C4-2B (cell line): ENCODE results near the gene TRIP6.

Source experiments
- CTCF ChIP-seq: fragments of 450-650 bp; conservative IDR thresholded peaks from 2 replicates; pipeline ENCODE4 v1.5.1; 2017; ENCODE audit warnings: mild to moderate bottlenecking
- ZFX ChIP-seq: fragments of 450-650 bp; IDR thresholded peaks from 2 replicates; pipeline ENCODE4 v1.6.1; 2017

- TF ChIP-seq CTCF (no peak), ZFX (no peak)
Measured at GRCh38 chr7:100824499-100825214, 42.5 kb upstream of the TRIP6 start.
